Measurements from ENCODE around the gene RHOJ. TPM values are rescaled to one million over a fixed set of nuclear protein-coding genes. Genes with fewer than 3 reads are reported as not detected.
"Not testable (repeated sequence)": the region's sequence is repeated elsewhere in the genome, so short reads cannot be mapped to it uniquely, and the experiment has no call there.

RHOJ gene
- total RNA-seq = 10 to 100 TPM in 1 of 8 experiments, under 1 TPM in 6, not detected in 1; 0.21 to 22.2 (median 0.72) TPM

GRCh38 chr14:63204407-63205043 is at the start of gene RHOJ:
Gene RHOJ (plus strand): TSS chr14:63204443. CDS start chr14:63204870, 427 bp downstream.
- Histone ChIP-seq H3K4me1 (replicated peaks in 1 of 2) (peaks cover 2 to 4% of the 10 kb centered on the region in 2 donors), H3K27ac (no peak within 1 kb of the TSS), H3K4me3 (peak within 1 kb of the TSS; percentile 8 to 26 (median 18))
- in situ Hi-C loops (cut with MboI; ENCODE audit: low pct_unique_long_range_greater_than_20kb in 2 of 9, low sequenced_read_pairs in 9 of 9, unreplicated experiment in 9 of 9) = no loop called here
- ATAC-seq (replicated peaks in 6 of 8) = peak; percentile 31 to 61 (median 46)
- WGBS, 10 experiments = 0 to 54% (median 11%) methylated on average over 1 to 12 of the region's 16 CpGs

DNA sequence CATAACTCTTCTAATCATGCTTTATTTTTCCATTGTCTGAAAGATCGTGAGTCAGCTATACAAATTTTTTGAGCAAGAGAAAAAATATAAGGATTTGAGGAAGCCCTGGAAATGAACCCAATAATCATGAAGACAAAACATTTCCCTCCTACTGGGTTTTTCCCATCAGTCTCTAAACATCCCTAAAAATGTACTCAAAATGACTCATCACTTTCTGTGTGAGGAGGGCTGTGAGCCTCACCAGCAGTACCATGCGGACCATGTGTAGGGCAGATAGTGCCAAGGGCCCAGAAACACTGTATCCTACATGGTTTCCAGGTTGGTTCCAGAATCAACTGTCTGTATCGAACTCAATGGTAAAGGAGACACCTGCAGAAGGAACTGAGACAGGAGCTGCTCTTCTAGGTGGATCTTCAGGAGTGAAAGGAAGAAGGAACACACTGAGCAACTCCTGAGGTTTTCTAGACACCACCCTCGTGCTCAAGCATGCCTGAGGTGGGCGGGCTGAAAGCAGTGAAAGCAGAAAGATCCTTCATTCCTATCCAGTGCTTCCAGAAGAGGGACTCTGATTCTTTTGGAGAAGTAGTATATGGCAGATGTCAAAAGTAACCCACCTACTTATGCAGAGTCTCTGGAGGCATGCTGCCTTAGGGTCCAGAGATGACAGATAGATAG is 48.6 kb upstream of the RHOJ start:
- no peaks in the 10 kb centered on the region for H3K4me1 ChIP-seq (replicated peaks in 1 of 2)
- no peak overlapping the region for H3K27ac ChIP-seq
- no peak overlapping the region for H3K4me3 ChIP-seq
- ATAC-seq (replicated peaks in 6 of 8) = peak in 2 of 8 experiments; percentile 59 to 97
- in situ Hi-C loops (cut with MboI; ENCODE audit: low pct_unique_long_range_greater_than_20kb in 2 of 9, low sequenced_read_pairs in 9 of 9, unreplicated experiment in 9 of 9) = no loop called here
- 15 to 92% (median 62%) methylated on average over 1 to 5 of the region's 5 CpGs; no CpG with 5 or more reads in 1 of the 10 experiments for WGBS, 10 experiments

- 0 to 80% (median 33%) methylated on average over 1 of the region's 2 CpGs; no CpG with 5 or more reads in 5 of the 10 experiments for WGBS, 10 experiments
- ATAC-seq (replicated peaks in 6 of 8) = no peak
- in situ Hi-C loops (cut with MboI; ENCODE audit: low pct_unique_long_range_greater_than_20kb in 2 of 9, low sequenced_read_pairs in 9 of 9, unreplicated experiment in 9 of 9) = no loop called here
- H3K4me1 ChIP-seq (replicated peaks in 1 of 2) = no peaks in the 10 kb centered on the region
- no peak overlapping the region for H3K4me3 ChIP-seq
- no peak overlapping the region for H3K27ac ChIP-seq
These were observed 47.0 kb upstream of the RHOJ start for GRCh38 chr14:63157195-63157594.

GRCh38 chr14:63163306-63163705 is 40.9 kb upstream of the RHOJ start:
- H3K27ac ChIP-seq = no peak overlapping the region
- no peaks in the 10 kb centered on the region for H3K4me1 ChIP-seq (replicated peaks in 1 of 2)
- WGBS, 10 experiments = 50 to 100% (median 80%) methylated on average over 1 of the region's 1 CpG; no CpG with 5 or more reads in 3 of the 10 experiments
- in situ Hi-C loops (cut with MboI; ENCODE audit: low pct_unique_long_range_greater_than_20kb in 2 of 9, low sequenced_read_pairs in 9 of 9, unreplicated experiment in 9 of 9) = no loop called here
- H3K4me3 ChIP-seq = no peak overlapping the region
- no peak for ATAC-seq (replicated peaks in 6 of 8)

DNA sequence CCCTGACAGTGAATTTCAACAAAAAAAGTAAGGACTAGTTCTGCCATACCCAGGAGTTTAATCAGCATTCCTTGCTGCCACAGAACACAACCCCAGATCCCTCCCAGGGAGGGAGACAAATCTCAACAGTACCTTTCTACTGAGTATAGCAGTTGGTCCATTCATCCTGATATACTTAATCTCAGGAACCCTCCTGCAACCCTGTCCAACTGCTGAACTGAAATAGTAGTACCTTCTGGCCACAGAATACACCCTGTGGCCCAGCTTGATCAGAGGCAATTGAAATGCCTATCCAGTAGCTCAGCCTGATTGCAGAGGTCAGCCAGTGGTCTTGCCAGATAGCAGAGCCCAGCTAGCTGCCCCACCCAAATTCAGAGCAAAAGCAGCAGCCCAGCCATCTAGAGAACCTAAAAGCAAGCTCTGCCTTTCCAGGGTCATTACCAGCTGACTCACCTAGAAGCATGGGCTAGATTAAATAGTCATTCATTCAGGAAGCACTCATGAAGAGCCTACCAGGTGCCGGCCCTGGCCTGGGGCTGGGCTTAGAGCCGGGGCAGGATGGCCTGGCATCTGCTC is 40.0 kb upstream of the RHOJ start:
- Histone ChIP-seq H3K27ac (no peak overlapping the region), H3K4me1 (replicated peaks in 1 of 2) (no peaks in the 10 kb centered on the region), H3K4me3 (no peak overlapping the region)
- ATAC-seq (replicated peaks in 6 of 8) = no peak
- in situ Hi-C loops (cut with MboI; ENCODE audit: low pct_unique_long_range_greater_than_20kb in 2 of 9, low sequenced_read_pairs in 9 of 9, unreplicated experiment in 9 of 9) = no loop called here
- WGBS, 10 experiments = 60% methylated on average over 1 of the region's 2 CpGs; no CpG with 5 or more reads in 9 of the 10 experiments

DNA sequence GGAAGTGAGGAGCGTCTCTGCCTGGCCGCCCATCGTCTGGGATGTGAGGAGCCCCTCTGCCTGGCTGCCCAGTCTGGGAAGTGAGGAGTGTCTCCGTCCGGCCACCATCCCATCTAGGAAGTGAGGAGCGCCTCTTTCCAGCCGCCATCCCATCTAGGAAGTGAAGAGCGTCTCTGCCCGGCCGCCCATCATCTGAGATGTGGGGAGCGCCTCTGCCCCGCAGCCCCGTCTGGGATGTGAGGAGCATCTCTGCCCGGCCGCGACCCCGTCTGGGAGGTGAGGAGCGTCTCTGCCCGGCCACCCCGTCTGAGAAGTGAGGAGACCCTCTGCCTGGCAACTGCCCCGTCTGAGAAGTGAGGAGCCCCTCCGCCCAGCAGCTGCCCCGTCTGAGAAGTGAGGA is 39.0 kb upstream of the RHOJ start:
- no CpG with 5 or more reads among the region's 23 CpGs for WGBS, 10 experiments
- H3K4me3 ChIP-seq; ATAC-seq (replicated peaks in 6 of 8); in situ Hi-C loops (cut with MboI; ENCODE audit: low pct_unique_long_range_greater_than_20kb in 2 of 9, low sequenced_read_pairs in 9 of 9, unreplicated experiment in 9 of 9); H3K27ac ChIP-seq; H3K4me1 ChIP-seq (replicated peaks in 1 of 2): not testable (repeated sequence)

DNA sequence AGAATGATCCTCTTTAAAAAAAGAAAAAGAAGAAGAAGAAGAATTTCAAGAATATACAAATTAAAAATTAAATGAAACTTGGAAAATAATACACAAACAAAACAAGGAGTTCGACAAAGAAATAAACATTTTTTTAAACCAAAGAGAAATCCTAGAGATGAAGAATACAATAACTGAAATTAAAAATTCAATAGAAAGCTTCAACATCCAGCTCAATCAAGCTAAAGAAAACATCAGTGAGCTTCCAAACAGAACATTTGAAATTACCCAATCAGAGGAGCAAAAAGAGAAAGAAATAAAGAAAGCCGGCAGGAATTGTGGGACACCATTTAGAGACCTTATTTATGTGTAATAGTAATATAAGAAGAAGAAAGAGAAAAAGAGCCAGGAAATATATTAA is 37.2 kb upstream of the RHOJ start:
- H3K4me1 ChIP-seq (replicated peaks in 1 of 2) = no peaks in the 10 kb centered on the region
- 44 to 100% (median 90%) methylated on average over 2 of the region's 2 CpGs for WGBS, 10 experiments

GRCh38 chr14:63174760-63175191 is 29.5 kb upstream of the RHOJ start:
- Histone ChIP-seq H3K4me1 (replicated peaks in 1 of 2) (no peaks in the 10 kb centered on the region), H3K27ac (no peak overlapping the region), H3K4me3 (no peak overlapping the region)
- ATAC-seq (replicated peaks in 6 of 8) = peak in 7 of 8 experiments; percentile 45 to 95 (median 61)
- 0 to 61% (median 17%) methylated on average over 1 to 2 of the region's 2 CpGs; no CpG with 5 or more reads in 2 of the 10 experiments for WGBS, 10 experiments
- in situ Hi-C loops (cut with MboI; ENCODE audit: low pct_unique_long_range_greater_than_20kb in 2 of 9, low sequenced_read_pairs in 9 of 9, unreplicated experiment in 9 of 9) = loop anchor here in 1 of 9 experiments (10.0 kb wide), 1 partner anchor 100 kb away; no protein-coding TSS in a partner anchor

More for the DNA sequence above, 37.2 kb upstream of the RHOJ start:
- Histone ChIP-seq H3K27ac (no peak overlapping the region), H3K4me3 (no peak overlapping the region)
- ATAC-seq (replicated peaks in 6 of 8) = no peak
- in situ Hi-C loops (cut with MboI; ENCODE audit: low pct_unique_long_range_greater_than_20kb in 2 of 9, low sequenced_read_pairs in 9 of 9, unreplicated experiment in 9 of 9) = no loop called here

DNA sequence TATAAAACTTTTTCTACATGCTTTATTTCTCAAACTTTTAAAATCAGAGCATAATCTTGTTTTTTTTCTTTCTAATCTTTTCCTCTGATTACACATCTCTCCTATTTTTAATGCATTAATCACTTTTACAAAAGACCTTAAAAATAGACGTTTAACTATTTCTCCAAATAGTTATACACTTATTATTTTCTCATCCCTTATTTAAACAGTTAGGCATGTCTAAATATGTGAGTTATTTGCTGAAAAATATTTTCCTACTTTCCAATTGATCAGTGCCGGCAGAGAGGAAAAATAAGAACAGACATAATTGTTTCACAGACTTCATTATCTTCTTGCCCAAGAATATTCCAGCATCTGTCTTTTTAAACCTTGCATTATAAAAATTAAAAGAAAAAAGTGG is 28.7 kb upstream of the RHOJ start:
- no peak overlapping the region for H3K27ac ChIP-seq
- H3K4me1 ChIP-seq (replicated peaks in 1 of 2) = no peaks in the 10 kb centered on the region
- in situ Hi-C loops (cut with MboI; ENCODE audit: low pct_unique_long_range_greater_than_20kb in 2 of 9, low sequenced_read_pairs in 9 of 9, unreplicated experiment in 9 of 9) = loop anchor here in 1 of 9 experiments (10.0 kb wide), 1 partner anchor 99 kb away; no protein-coding TSS in a partner anchor
- 0 to 100% (median 81%) methylated on average over 1 to 2 of the region's 2 CpGs for WGBS, 10 experiments
- no peak overlapping the region for H3K4me3 ChIP-seq
- ATAC-seq (replicated peaks in 6 of 8) = no peak

GRCh38 chr14:63178912-63179311 is 25.3 kb upstream of the RHOJ start:
- in situ Hi-C loops (cut with MboI; ENCODE audit: low pct_unique_long_range_greater_than_20kb in 2 of 9, low sequenced_read_pairs in 9 of 9, unreplicated experiment in 9 of 9) = loop anchor here in 1 of 9 experiments (10.0 kb wide), 1 partner anchor 96 kb away; no protein-coding TSS in a partner anchor
- 50 to 92% methylated on average over 2 of the region's 3 CpGs; no CpG with 5 or more reads in 8 of the 10 experiments for WGBS, 10 experiments
- ATAC-seq (replicated peaks in 6 of 8) = peak in 2 of 8 experiments; percentile 78 to 79

DNA sequence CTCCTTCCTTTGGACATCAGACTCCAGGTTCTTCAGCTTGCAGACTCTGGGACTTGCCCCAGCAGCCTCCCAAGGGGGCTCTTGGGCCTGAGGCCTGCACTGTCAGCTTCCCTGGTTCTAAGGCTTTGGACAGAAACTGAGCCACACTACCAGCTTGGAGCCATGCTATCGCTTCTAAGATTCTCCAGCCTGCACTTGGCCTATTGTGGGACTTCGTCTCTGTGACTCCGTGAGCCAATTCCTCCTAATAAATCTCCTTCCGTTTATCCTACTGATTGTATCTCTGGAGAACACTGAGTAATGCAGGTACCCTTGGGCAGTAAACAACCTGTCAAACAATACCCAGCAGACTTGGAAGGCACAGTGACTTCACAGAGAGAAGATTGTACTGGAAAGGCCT is 24.9 kb upstream of the RHOJ start:
- WGBS, 10 experiments = 0 to 100% (median 89%) methylated on average over 1 to 4 of the region's 4 CpGs; no CpG with 5 or more reads in 1 of the 10 experiments
- ATAC-seq (replicated peaks in 6 of 8) = no peak
- H3K27ac ChIP-seq = no peak overlapping the region
- H3K4me3 ChIP-seq = no peak overlapping the region
- H3K4me1 ChIP-seq (replicated peaks in 1 of 2) = no peaks in the 10 kb centered on the region
- in situ Hi-C loops (cut with MboI; ENCODE audit: low pct_unique_long_range_greater_than_20kb in 2 of 9, low sequenced_read_pairs in 9 of 9, unreplicated experiment in 9 of 9) = loop anchor here in 1 of 9 experiments (10.0 kb wide), 1 partner anchor 95 kb away; no protein-coding TSS in a partner anchor

More at GRCh38 chr14:63178912-63179311, 25.3 kb upstream of the RHOJ start:
- H3K4me1 ChIP-seq (replicated peaks in 1 of 2) = no peaks in the 10 kb centered on the region
- no peak overlapping the region for H3K27ac ChIP-seq
- H3K4me3 ChIP-seq = no peak overlapping the region

DNA sequence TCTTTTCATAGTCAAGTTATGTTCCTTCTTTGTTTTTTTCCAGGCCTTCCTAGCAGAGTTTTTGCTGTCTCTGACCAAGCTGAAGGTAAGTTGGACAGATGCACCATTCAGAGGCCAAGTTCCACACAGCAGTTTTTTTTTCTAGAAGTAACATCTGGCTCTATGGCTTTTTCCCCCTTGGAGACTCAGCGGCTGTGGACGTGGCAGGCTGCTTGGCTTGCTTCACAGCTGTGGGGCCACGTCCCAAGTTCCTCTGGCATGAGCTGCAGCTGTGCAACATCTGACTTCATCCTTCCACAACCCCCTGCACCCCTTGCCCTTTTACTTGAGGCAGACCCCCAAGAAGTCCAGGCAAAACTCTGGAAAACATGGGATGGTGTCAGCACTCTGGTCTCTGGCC is 24.2 kb upstream of the RHOJ start:
- WGBS, 10 experiments = 11% methylated on average over 3 of the region's 3 CpGs; no CpG with 5 or more reads in 9 of the 10 experiments
- no peak overlapping the region for H3K27ac ChIP-seq
- in situ Hi-C loops (cut with MboI; ENCODE audit: low pct_unique_long_range_greater_than_20kb in 2 of 9, low sequenced_read_pairs in 9 of 9, unreplicated experiment in 9 of 9) = no loop called here
- H3K4me1 ChIP-seq (replicated peaks in 1 of 2) = no peaks in the 10 kb centered on the region
- no peak overlapping the region for H3K4me3 ChIP-seq
- ATAC-seq (replicated peaks in 6 of 8) = no peak

DNA sequence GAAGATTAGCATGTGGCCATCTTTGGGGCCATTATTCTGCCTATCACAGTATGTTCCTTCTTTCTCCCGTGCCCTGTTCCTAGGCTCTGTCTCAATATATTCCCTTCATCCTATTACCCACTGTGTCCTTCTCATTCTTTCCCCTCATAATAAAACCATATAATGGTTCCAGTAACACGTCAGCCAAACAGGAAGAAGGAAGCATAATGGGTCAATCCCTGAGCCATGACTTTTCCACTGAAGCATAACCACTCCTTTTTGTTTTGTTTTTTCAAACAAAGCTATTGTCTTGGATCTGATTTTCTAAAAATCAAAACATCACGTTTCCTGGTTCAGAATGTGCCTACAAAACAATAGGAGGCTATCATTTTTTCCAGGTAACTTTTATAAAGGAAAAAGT is 21.3 kb upstream of the RHOJ start:
- no peak overlapping the region for H3K27ac ChIP-seq
- no peak for ATAC-seq (replicated peaks in 6 of 8)
- no peaks in the 10 kb centered on the region for H3K4me1 ChIP-seq (replicated peaks in 1 of 2)
- no peak overlapping the region for H3K4me3 ChIP-seq
- 14 to 90% (median 61%) methylated on average over 1 to 3 of the region's 3 CpGs for WGBS, 10 experiments
- in situ Hi-C loops (cut with MboI; ENCODE audit: low pct_unique_long_range_greater_than_20kb in 2 of 9, low sequenced_read_pairs in 9 of 9, unreplicated experiment in 9 of 9) = no loop called here

All from motor neuron (in vitro differentiated cells).